ENCODE data around the gene SPDL1. TPM values are rescaled to one million over a fixed set of nuclear protein-coding genes. Genes with fewer than 3 reads are reported as not detected.

Gene SPDL1
- total RNA-seq, 1 experiment from 2014 or later, result 31.2 TPM

DNA sequence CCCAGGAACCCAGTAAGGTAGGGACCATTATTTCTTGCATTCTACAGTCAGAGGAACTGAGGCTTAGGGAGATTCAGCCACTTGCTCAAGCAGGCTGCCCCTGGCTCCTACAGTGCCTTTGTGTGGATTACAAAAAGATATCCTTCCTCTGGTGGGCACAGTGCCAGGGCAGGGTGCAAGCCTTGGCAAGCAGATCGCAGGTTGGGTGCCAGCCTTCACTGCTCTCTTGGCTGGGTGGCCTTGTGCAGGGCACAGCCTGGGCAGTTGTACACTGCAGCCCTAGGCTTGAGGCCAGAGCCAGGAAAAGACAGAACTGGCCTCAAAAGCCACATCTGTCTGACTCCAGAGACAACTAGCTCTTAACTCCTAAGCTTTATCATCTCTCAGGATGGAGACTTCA lies 68.5 kb downstream of the SPDL1 start:
- no peak for DNase-seq
- Histone ChIP-seq H3K4me3 (ENCODE audit: insufficient read depth, low read depth, low read length) (no peak overlapping the region), H3K36me3 (replicated peaks; ENCODE audit: control insufficient read depth, insufficient read depth, low read length) (no peaks in the 10 kb centered on the region), H3K27me3 (ENCODE audit: control insufficient read depth, insufficient read depth, low read length) (no peaks in the 10 kb centered on the region)

DNA sequence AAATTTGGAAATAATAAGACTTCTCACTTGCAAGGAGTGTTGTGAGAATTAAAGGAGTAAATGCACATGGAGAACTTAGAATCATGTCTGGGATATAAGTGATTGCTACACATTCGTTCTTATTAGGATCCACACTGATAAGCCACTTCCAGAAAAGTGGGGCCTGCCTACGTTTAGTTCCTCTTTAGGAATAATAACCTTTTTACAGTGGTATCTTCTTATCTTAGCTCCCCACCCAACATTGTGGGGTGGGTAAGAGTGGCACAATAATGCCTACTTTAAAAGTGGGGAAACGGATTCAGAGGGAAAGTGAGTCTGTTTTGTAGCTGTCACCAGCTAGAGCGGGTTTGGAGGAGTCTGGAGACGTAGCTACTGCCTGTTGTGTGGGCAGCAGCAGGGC lies 69.5 kb downstream of the SPDL1 start:
- DNase-seq, result no peak
- Histone ChIP-seq H3K4me3 (ENCODE audit: insufficient read depth, low read depth, low read length) (no peak overlapping the region), H3K36me3 (replicated peaks; ENCODE audit: control insufficient read depth, insufficient read depth, low read length) (no peaks in the 10 kb centered on the region), H3K27me3 (ENCODE audit: control insufficient read depth, insufficient read depth, low read length) (no peaks in the 10 kb centered on the region)

Other genes starting within 250 kb of the SPDL1 start
- gene DOCK2, start 53.5 kb downstream of the SPDL1 start, total RNA-seq (2014; rRNA removed; shearing (Covaris generic)), result 2.6 and 3.3 TPM in 2 replicates